SK-N-SH treated with all-trans-retinoic acid at 6 μM for 48 hours (cell line): ENCODE measurements around the gene SYAP1.

Source experiments
- ATAC-seq: fragments of 200-7000 bp; cut with Tn5 transposase; 3 replicates; pipeline ENCODE4 v1.9.1; 2020; ENCODE audit warnings: mild to moderate bottlenecking, moderate library complexity
- ARNTL ChIP-seq: fragments of 450-650 bp; formaldehyde crosslinking; IDR thresholded peaks from 2 replicates; pipeline ENCODE4 v1.5.0; 2020; ENCODE audit warnings: low read depth, mild to moderate bottlenecking, moderate library complexity, borderline replicate concordance
- BACH2 ChIP-seq: fragments of 250-450 bp; sonication (Bioruptor Pico); IDR thresholded peaks from 2 replicates; pipeline ENCODE4 v1.9.0; 2021; ENCODE audit warnings: mild to moderate bottlenecking, borderline replicate concordance
- CSDC2 ChIP-seq: fragments of 250-450 bp; sonication (Bioruptor Pico); IDR thresholded peaks from 2 replicates; pipeline ENCODE4 v1.5.0; 2020; ENCODE audit warnings: mild to moderate bottlenecking, moderate library complexity
- CSRNP3 ChIP-seq: fragments of 250-450 bp; sonication (Bioruptor Pico); IDR thresholded peaks from 2 replicates; pipeline ENCODE4 v1.5.1; 2021; ENCODE audit warnings: mild to moderate bottlenecking, moderate library complexity
- ESRRG ChIP-seq: fragments of 250-450 bp; sonication (Bioruptor Pico); IDR thresholded peaks from 2 replicates; pipeline ENCODE4 v1.6.1; 2021; ENCODE audit warnings: mild to moderate bottlenecking
- GLIS3 ChIP-seq: fragments of 250-450 bp; sonication (Bioruptor Pico); IDR thresholded peaks from 2 replicates; pipeline ENCODE4 v1.5.0; 2020; ENCODE audit warnings: mild to moderate bottlenecking, moderate library complexity
- ISL1 ChIP-seq: fragments of 250-450 bp; sonication (Bioruptor Pico); IDR thresholded peaks from 2 replicates; pipeline ENCODE4 v2.1.2; 2022; ENCODE audit warnings: mild to moderate bottlenecking, moderate library complexity
- TCF4 ChIP-seq: fragments of 250-450 bp; sonication (Bioruptor Pico); IDR thresholded peaks from 2 replicates; pipeline ENCODE4 v1.8.0; 2021; ENCODE audit warnings: mild to moderate bottlenecking, moderate library complexity, borderline replicate concordance
- TOX ChIP-seq: fragments of 250-450 bp; sonication (Bioruptor Pico); IDR thresholded peaks from 2 replicates; pipeline ENCODE4 v1.8.0; 2021; ENCODE audit warnings: mild to moderate bottlenecking, moderate library complexity, borderline replicate concordance
- ZC3H10 ChIP-seq: fragments of 250-450 bp; sonication (Bioruptor Pico); IDR thresholded peaks from 2 replicates; pipeline ENCODE4 v1.5.1; 2021; ENCODE audit warnings: mild to moderate bottlenecking, moderate library complexity
- ZFP3 ChIP-seq: fragments of 250-450 bp; sonication (Bioruptor Pico); IDR thresholded peaks from 2 replicates; pipeline ENCODE4 v1.5.0; 2020; ENCODE audit warnings: mild to moderate bottlenecking, moderate library complexity
- ZFP30 ChIP-seq: fragments of 450-650 bp; formaldehyde crosslinking; IDR thresholded peaks from 2 replicates; pipeline ENCODE4 v1.5.0; 2022; ENCODE audit warnings: mild to moderate bottlenecking, moderate library complexity
- ZNF565 ChIP-seq: fragments of 450-650 bp; formaldehyde crosslinking; conservative IDR thresholded peaks from 2 replicates; pipeline ENCODE4 v1.5.0; 2020; ENCODE audit warnings: low read depth, mild to moderate bottlenecking, moderate library complexity
- ZNF70 ChIP-seq: fragments of 450-650 bp; formaldehyde crosslinking; IDR thresholded peaks from 2 replicates; pipeline ENCODE4 v1.5.0; 2020; ENCODE audit warnings: mild to moderate bottlenecking, moderate library complexity
- ZNF8 ChIP-seq: fragments of 450-650 bp; formaldehyde crosslinking; IDR thresholded peaks from 2 replicates; pipeline ENCODE4 v1.5.0; 2020; ENCODE audit warnings: mild to moderate bottlenecking, moderate library complexity
- TF ChIP-seq, protein P1 (sequence below): fragments of 250-450 bp; sonication (Bioruptor Pico); IDR thresholded peaks from 2 replicates; pipeline ENCODE4 v1.5.0; 2020; ENCODE audit warnings: mild to moderate bottlenecking, moderate library complexity
- TF ChIP-seq, protein P2 (sequence below): fragments of 250-450 bp; sonication (Bioruptor Pico); IDR thresholded peaks from 2 replicates; pipeline ENCODE4 v1.8.0; 2021; ENCODE audit warnings: low read depth, mild to moderate bottlenecking, moderate library complexity, borderline replicate concordance

SYAP1 gene

GRCh38 chrX:16814597-16814996 is 95.2 kb downstream of the SYAP1 start:
- TF ChIP-seq ISL1 (CRISPR knock-in tag), result no peak
- no peak for TF ChIP-seq TOX (CRISPR knock-in tag)
- no peak for TF ChIP-seq BACH2 (CRISPR knock-in tag)
- no peak for TF ChIP-seq ARNTL (CRISPR knock-in tag)
- TF ChIP-seq CSRNP3, result no peak
- no peak for TF ChIP-seq ZFP30 (CRISPR knock-in tag)
- no peak for TF ChIP-seq TCF4 (CRISPR knock-in tag)
- TF ChIP-seq ZNF70, result no peak
- TF ChIP-seq, protein P1, sequence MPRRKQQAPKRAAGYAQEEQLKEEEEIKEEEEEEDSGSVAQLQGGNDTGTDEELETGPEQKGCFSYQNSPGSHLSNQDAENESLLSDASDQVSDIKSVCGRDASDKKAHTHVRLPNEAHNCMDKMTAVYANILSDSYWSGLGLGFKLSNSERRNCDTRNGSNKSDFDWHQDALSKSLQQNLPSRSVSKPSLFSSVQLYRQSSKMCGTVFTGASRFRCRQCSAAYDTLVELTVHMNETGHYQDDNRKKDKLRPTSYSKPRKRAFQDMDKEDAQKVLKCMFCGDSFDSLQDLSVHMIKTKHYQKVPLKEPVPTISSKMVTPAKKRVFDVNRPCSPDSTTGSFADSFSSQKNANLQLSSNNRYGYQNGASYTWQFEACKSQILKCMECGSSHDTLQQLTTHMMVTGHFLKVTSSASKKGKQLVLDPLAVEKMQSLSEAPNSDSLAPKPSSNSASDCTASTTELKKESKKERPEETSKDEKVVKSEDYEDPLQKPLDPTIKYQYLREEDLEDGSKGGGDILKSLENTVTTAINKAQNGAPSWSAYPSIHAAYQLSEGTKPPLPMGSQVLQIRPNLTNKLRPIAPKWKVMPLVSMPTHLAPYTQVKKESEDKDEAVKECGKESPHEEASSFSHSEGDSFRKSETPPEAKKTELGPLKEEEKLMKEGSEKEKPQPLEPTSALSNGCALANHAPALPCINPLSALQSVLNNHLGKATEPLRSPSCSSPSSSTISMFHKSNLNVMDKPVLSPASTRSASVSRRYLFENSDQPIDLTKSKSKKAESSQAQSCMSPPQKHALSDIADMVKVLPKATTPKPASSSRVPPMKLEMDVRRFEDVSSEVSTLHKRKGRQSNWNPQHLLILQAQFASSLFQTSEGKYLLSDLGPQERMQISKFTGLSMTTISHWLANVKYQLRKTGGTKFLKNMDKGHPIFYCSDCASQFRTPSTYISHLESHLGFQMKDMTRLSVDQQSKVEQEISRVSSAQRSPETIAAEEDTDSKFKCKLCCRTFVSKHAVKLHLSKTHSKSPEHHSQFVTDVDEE (CRISPR knock-in tag), result no peak
- TF ChIP-seq ZNF565 (CRISPR knock-in tag), result no peak
- no peak for TF ChIP-seq ZC3H10 (CRISPR knock-in tag)
- no peak for TF ChIP-seq ZFP3 (CRISPR knock-in tag)
- TF ChIP-seq, protein P2, sequence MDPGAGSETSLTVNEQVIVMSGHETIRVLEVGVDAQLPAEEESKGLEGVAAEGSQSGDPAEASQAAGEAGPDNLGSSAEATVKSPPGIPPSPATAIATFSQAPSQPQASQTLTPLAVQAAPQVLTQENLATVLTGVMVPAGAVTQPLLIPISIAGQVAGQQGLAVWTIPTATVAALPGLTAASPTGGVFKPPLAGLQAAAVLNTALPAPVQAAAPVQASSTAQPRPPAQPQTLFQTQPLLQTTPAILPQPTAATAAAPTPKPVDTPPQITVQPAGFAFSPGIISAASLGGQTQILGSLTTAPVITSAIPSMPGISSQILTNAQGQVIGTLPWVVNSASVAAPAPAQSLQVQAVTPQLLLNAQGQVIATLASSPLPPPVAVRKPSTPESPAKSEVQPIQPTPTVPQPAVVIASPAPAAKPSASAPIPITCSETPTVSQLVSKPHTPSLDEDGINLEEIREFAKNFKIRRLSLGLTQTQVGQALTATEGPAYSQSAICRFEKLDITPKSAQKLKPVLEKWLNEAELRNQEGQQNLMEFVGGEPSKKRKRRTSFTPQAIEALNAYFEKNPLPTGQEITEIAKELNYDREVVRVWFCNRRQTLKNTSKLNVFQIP (CRISPR knock-in tag), result no peak
- no peak for TF ChIP-seq ZNF8 (CRISPR knock-in tag)
- no peak for TF ChIP-seq CSDC2 (CRISPR knock-in tag)
- TF ChIP-seq ESRRG, result no peak
- no peak for TF ChIP-seq GLIS3 (CRISPR knock-in tag)
- ATAC-seq, result no peak
